H9 (cell line): ENCODE results near the gene LUZP1. TPM values are rescaled to one million over a fixed set of nuclear protein-coding genes. Genes with fewer than 3 reads are reported as not detected.

Experiments used
- DNase-seq: peaks from one replicate; pipeline ENCODE4 v3.0.0-alpha.2; 2017
- H2AFZ ChIP-seq: one replicate; pipeline ENCODE4 v1.6.1; 2013; ENCODE audit warnings: mild to moderate bottlenecking, low read length, control low read depth, moderate library complexity
- H2AK5ac ChIP-seq: 2 replicates; pipeline ENCODE4 v1.6.1; 2013; ENCODE audit warnings: low read length, control low read depth, mixed read lengths; ENCODE audit not compliant: insufficient read length
- H2BK120ac ChIP-seq: one replicate; pipeline ENCODE4 v1.6.1; 2013; ENCODE audit warnings: low read depth, mild to moderate bottlenecking, low read length, control low read depth, inconsistent platforms; ENCODE audit not compliant: poor library complexity, severe bottlenecking
- H2BK12ac ChIP-seq: 2 replicates; pipeline ENCODE4 v1.6.1; 2013; ENCODE audit warnings: low read length, control low read depth, mixed read lengths, low read depth; ENCODE audit not compliant: insufficient read length
- H2BK15ac ChIP-seq: 2 replicates; pipeline ENCODE4 v1.6.1; 2013; ENCODE audit warnings: low read depth, low read length, control low read depth
- H2BK20ac ChIP-seq: one replicate; pipeline ENCODE4 v1.6.1; 2013; ENCODE audit warnings: low read depth, mild to moderate bottlenecking, low read length, control low read depth, inconsistent platforms; ENCODE audit not compliant: poor library complexity, severe bottlenecking
- H2BK5ac ChIP-seq: 2 replicates; pipeline ENCODE4 v1.6.1; 2013; ENCODE audit warnings: low read length, control low read depth, mixed read lengths; ENCODE audit not compliant: insufficient read length
- H3K14ac ChIP-seq: 2 replicates; pipeline ENCODE4 v1.6.1; 2013; ENCODE audit warnings: low read length, control low read depth; ENCODE audit not compliant: insufficient read depth
- H3K18ac ChIP-seq: 2 replicates; pipeline ENCODE4 v1.6.1; 2013; ENCODE audit warnings: low read depth, mild to moderate bottlenecking, mixed read lengths, low read length, control low read depth; ENCODE audit not compliant: insufficient read length
- H3K23ac ChIP-seq: 2 replicates; pipeline ENCODE4 v1.6.1; 2013; ENCODE audit warnings: low read length, control low read depth, mixed read lengths, low read depth; ENCODE audit not compliant: insufficient read length
- H3K23me2 ChIP-seq: 2 replicates; pipeline ENCODE4 v1.6.1; 2013; ENCODE audit warnings: low read depth, mild to moderate bottlenecking, mixed read lengths, low read length, control low read depth; ENCODE audit not compliant: insufficient read length, poor library complexity, severe bottlenecking
- H3K27ac ChIP-seq: 2 replicates; pipeline ENCODE4 v1.5.1; 2013; ENCODE audit warnings: low read length, control low read depth, mixed read lengths, low read depth; ENCODE audit not compliant: insufficient read length
- H3K27me3 ChIP-seq: 2 replicates; pipeline ENCODE4 v1.6.1; 2013; ENCODE audit warnings: low read length, control low read depth, inconsistent platforms; ENCODE audit not compliant: insufficient read depth
- H3K4ac ChIP-seq: 2 replicates; pipeline ENCODE4 v1.6.1; 2013; ENCODE audit warnings: low read depth, mild to moderate bottlenecking, control low read depth, inconsistent platforms, low read length, moderate library complexity
- H3K4me1 ChIP-seq: 2 replicates; pipeline ENCODE4 v1.6.1; 2013; ENCODE audit warnings: low read length, control low read depth, inconsistent platforms; ENCODE audit not compliant: insufficient read depth
- H3K4me2 ChIP-seq: 2 replicates; pipeline ENCODE4 v1.6.1; 2013; ENCODE audit warnings: low read length, control low read depth, mixed read lengths; ENCODE audit not compliant: insufficient read length, insufficient read depth
- H3K56ac ChIP-seq: 2 replicates; pipeline ENCODE4 v1.6.1; 2013; ENCODE audit warnings: low read depth, mild to moderate bottlenecking, mixed read lengths, low read length, control low read depth; ENCODE audit not compliant: insufficient read length
- H3K79me1 ChIP-seq: 2 replicates; pipeline ENCODE4 v1.6.1; 2013; ENCODE audit warnings: low read depth, mild to moderate bottlenecking, moderate library complexity, low read length, control low read depth, inconsistent platforms; ENCODE audit not compliant: insufficient read depth, poor library complexity, severe bottlenecking
- H3K79me2 ChIP-seq: 2 replicates; pipeline ENCODE4 v1.6.1; 2013; ENCODE audit warnings: low read length, control low read depth, inconsistent platforms; ENCODE audit not compliant: insufficient read depth
- H3K9ac ChIP-seq: 2 replicates; pipeline ENCODE4 v1.6.1; 2013; ENCODE audit warnings: low read length, control low read depth, mixed read lengths; ENCODE audit not compliant: insufficient read length; ENCODE audit errors: extremely low read depth
- H3K9me3 ChIP-seq: one replicate; pipeline ENCODE4 v1.6.1; 2013; ENCODE audit warnings: low read depth, low read length, inconsistent platforms; ENCODE audit not compliant: control insufficient read depth
- H3T11ph ChIP-seq: one replicate; pipeline ENCODE4 v1.6.1; 2013; ENCODE audit warnings: mild to moderate bottlenecking, low read length, control low read depth, inconsistent platforms
- H4K20me1 ChIP-seq: one replicate; pipeline ENCODE4 v1.6.1; 2013; ENCODE audit not compliant: control insufficient read depth, insufficient read length, insufficient read depth
- H4K5ac ChIP-seq: 2 replicates; pipeline ENCODE4 v1.6.1; 2013; ENCODE audit warnings: low read depth, mild to moderate bottlenecking, mixed read lengths, low read length, control low read depth; ENCODE audit not compliant: insufficient read length
- H4K8ac ChIP-seq: replicated peaks from 2 replicates; pipeline ENCODE4 v1.6.1; 2013; ENCODE audit warnings: low read length, control low read depth, mixed read lengths, low read depth; ENCODE audit not compliant: insufficient read length
- H4K91ac ChIP-seq: 2 replicates; pipeline ENCODE4 v1.6.1; 2013; ENCODE audit warnings: low read depth, mild to moderate bottlenecking, moderate library complexity, mixed read lengths, low read length, control low read depth; ENCODE audit not compliant: insufficient read length
- H3K27ac Mint-ChIP-seq, 3 experiments: 2 replicates in 2 of 3; 3 replicates in 1 of 3; pipeline ENCODE4 v1.8.0; 2020 to 2021; ENCODE audit warnings: mixed read lengths in 3 of 3, mild to moderate bottlenecking in 1 of 3, moderate library complexity in 1 of 3
- H3K27me3 Mint-ChIP-seq: 2 replicates; pipeline ENCODE4 v1.8.0; 2021; ENCODE audit warnings: low read depth, mild to moderate bottlenecking, moderate library complexity, mixed read lengths
- H3K36me3 Mint-ChIP-seq, 3 experiments: 2 replicates in 2 of 3; 3 replicates in 1 of 3; pipeline ENCODE4 v1.8.0; 2020 to 2021; ENCODE audit warnings: low read depth in 3 of 3, mixed read lengths in 3 of 3; ENCODE audit not compliant: insufficient read depth in 1 of 3
- H3K4me1 Mint-ChIP-seq, 2 experiments: 2 replicates each; pipeline ENCODE4 v1.8.0; 2020; ENCODE audit warnings: mixed read lengths in 2 of 2
- H3K4me3 Mint-ChIP-seq, 2 experiments: 2 replicates in 1 of 2; 3 replicates in 1 of 2; pipeline ENCODE4 v1.8.0; 2020 to 2021; ENCODE audit warnings: mild to moderate bottlenecking in 2 of 2, mixed read lengths in 2 of 2, moderate library complexity in 1 of 2
- H3K9me3 Mint-ChIP-seq, 2 experiments: 2 replicates in 1 of 2; 3 replicates in 1 of 2; pipeline ENCODE4 v1.8.0; 2020; ENCODE audit warnings: mild to moderate bottlenecking in 2 of 2, mixed read lengths in 2 of 2, moderate library complexity in 1 of 2
- WGBS: extraction: QIAGEN DNeasy Blood & Tissue Kit; methylation state at CpG from one replicate; pipeline ENCODE4 v1.1.7; 2013; ENCODE audit warnings: missing lambda C conversion rate, low lambda C conversion rate, mixed read lengths; ENCODE audit not compliant: insufficient read length; ENCODE audit errors: extremely low coverage; 5-methylcytosine and 5-hydroxymethylcytosine counted together
- total RNA-seq: library from RNA; stranded (reverse); gene quantifications from 2 replicates; pipeline ENCODE4 v1.2.1, GENCODE V29; 2021
- TF ChIP-seq, protein P1 (sequence below): fragments of 200-600 bp; sonication (generic); conservative IDR thresholded peaks from 3 replicates; pipeline ENCODE4 v1.8.0; 2021; ENCODE audit warnings: antibody characterized with exemption, mild to moderate bottlenecking

Gene LUZP1
- total RNA-seq, 1 experiment from 2014 or later = 48.2 TPM

DNA sequence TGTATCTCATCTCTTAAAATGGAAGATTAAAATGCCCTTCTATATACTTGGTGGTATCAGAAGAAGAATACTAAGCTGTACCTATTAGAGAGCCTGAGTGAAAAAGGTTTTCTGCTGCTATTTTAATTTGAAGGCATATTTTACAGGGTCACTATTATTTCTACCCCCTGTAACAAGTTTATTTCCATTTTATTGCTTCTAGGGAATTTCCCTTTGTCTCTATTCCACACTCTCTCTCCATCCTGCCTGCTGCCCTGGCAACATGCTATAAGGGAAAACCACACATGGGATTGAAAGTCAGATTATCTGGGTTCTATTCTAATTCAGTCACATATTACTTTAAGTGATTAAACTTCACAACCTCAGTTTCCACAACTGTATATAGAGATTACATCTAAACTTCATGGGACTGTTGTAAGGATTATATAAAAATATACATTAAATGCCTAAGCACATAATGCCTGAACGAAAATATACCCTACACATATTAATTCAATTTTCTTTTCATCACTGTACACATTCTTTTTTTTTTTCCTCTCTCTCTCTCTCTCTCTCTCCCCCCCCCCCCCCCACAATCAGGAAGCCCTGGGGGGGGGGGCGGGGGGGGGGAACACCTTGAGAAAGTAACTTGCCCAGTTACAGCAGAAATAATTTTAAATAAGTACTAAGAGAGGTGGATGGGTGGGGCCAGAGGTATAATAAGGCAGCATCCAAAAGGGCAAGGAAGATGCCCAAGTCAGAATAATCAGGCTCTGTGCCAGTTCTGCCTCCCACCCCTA lies 51.5 kb downstream of the LUZP1 start:
- H2BK12ac ChIP-seq = no peak overlapping the region
- H3K4me2 ChIP-seq = no peak overlapping the region
- H4K5ac ChIP-seq = no peak overlapping the region
- no peak overlapping the region for H3K18ac ChIP-seq
- no peak overlapping the region for H2BK120ac ChIP-seq
- TF ChIP-seq, protein P1, sequence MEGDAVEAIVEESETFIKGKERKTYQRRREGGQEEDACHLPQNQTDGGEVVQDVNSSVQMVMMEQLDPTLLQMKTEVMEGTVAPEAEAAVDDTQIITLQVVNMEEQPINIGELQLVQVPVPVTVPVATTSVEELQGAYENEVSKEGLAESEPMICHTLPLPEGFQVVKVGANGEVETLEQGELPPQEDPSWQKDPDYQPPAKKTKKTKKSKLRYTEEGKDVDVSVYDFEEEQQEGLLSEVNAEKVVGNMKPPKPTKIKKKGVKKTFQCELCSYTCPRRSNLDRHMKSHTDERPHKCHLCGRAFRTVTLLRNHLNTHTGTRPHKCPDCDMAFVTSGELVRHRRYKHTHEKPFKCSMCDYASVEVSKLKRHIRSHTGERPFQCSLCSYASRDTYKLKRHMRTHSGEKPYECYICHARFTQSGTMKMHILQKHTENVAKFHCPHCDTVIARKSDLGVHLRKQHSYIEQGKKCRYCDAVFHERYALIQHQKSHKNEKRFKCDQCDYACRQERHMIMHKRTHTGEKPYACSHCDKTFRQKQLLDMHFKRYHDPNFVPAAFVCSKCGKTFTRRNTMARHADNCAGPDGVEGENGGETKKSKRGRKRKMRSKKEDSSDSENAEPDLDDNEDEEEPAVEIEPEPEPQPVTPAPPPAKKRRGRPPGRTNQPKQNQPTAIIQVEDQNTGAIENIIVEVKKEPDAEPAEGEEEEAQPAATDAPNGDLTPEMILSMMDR = no peak
- no CpG with 5 or more reads among the region's 2 CpGs for WGBS
- H2BK20ac ChIP-seq = no peak overlapping the region
- H3K23ac ChIP-seq = no peak overlapping the region
- H3K79me1 ChIP-seq = peaks cover 9% of the 10 kb centered on the region
- H3T11ph ChIP-seq = no peak overlapping the region
- no peaks in the 10 kb centered on the region for H3K27me3 ChIP-seq
- no peak overlapping the region for H3K27ac ChIP-seq
- H3K56ac ChIP-seq = no peak overlapping the region
- H2AK5ac ChIP-seq = no peak overlapping the region
- H3K27me3 Mint-ChIP-seq = no peaks in the 10 kb centered on the region
- no peak overlapping the region for H2BK15ac ChIP-seq
- no peak overlapping the region for H4K8ac ChIP-seq
- H3K4me1 Mint-ChIP-seq = peaks cover 11 to 18% of the 10 kb centered on the region in 2 experiments
- no peaks in the 10 kb centered on the region; the same call in none of the 2 replicates for H3K4me1 ChIP-seq
- peaks cover 19% of the 10 kb centered on the region; the same call in 1 of the 2 replicates for H3K79me2 ChIP-seq
- no peaks in the 10 kb centered on the region for H4K20me1 ChIP-seq
- no peak overlapping the region for H3K4me3 Mint-ChIP-seq
- DNase-seq = no peak
- H3K27ac Mint-ChIP-seq = no peak overlapping the region
- H2BK5ac ChIP-seq = no peak overlapping the region
- H3K9me3 ChIP-seq = no peaks in the 10 kb centered on the region
- no peak overlapping the region for H4K91ac ChIP-seq
- no peaks in the 10 kb centered on the region for H3K36me3 Mint-ChIP-seq
- H3K4ac ChIP-seq = no peak overlapping the region
- no peak overlapping the region for H3K14ac ChIP-seq
- no peaks in the 10 kb centered on the region for H3K23me2 ChIP-seq
- no peaks in the 10 kb centered on the region for H3K9me3 Mint-ChIP-seq
- no peak overlapping the region for H3K9ac ChIP-seq
- no peak overlapping the region for H2AFZ ChIP-seq
